Caco-2 (cell line): Measurements from ENCODE around the gene SYAP1. TPM values are rescaled to one million over a fixed set of nuclear protein-coding genes. Genes with fewer than 3 reads are reported as not detected.

Experiments
- BruUV-seq: library from RNA; stranded (reverse); fragments of 400-500 nt; replicated peaks from 2 replicates; lab custom pipeline; 2021; lab: Mats Ljungman, UMichigan
- CTCF ChIA-PET: fragments of 300-600 bp; sonication (Branson Sonifier 250); formaldehyde crosslinking; loops from one replicate; lab custom pipeline; 2022; ENCODE audit warnings: antibody characterized with exemption; lab: Charles Lee
- POLR2A ChIA-PET: fragments of 300-600 bp; sonication (Branson Sonifier 250); formaldehyde crosslinking; loops from one replicate; lab custom pipeline; 2022; ENCODE audit warnings: antibody characterized with exemption; lab: Charles Lee
- DNase-seq, 2 experiments: peaks; one replicate each; pipeline versions ENCODE4 v3.0.0 to v3.0.0-alpha.2; 2020 to 2022
- H3K27me3 ChIP-seq: replicated peaks from 2 replicates; pipeline ENCODE4 v1.6.0; 2011; ENCODE audit warnings: low read length; ENCODE audit not compliant: control insufficient read depth, insufficient read depth
- H3K36me3 ChIP-seq: 2 replicates; pipeline ENCODE4 v1.5.1; 2011; ENCODE audit warnings: low read length; ENCODE audit not compliant: control insufficient read depth, insufficient read depth
- H3K4me1 ChIP-seq: fragments of 250-450 bp; sonication (Bioruptor Pico); 2 replicates; pipeline ENCODE4 v1.5.1; 2020; ENCODE audit warnings: mild to moderate bottlenecking
- H3K4me3 ChIP-seq: 2 replicates; pipeline ENCODE4 v1.5.1; 2011; ENCODE audit warnings: low read depth, mild to moderate bottlenecking, control low read depth, low read length
- H3K9me3 ChIP-seq: fragments of 250-450 bp; sonication (Bioruptor Pico); 2 replicates; pipeline ENCODE4 v1.5.1; 2020; ENCODE audit warnings: mild to moderate bottlenecking, moderate library complexity
- H3K27ac Mint-ChIP-seq: one replicate; pipeline ENCODE4 v1.8.0; 2022; ENCODE audit warnings: mixed read lengths; ENCODE audit not compliant: unreplicated experiment
- H3K27me3 Mint-ChIP-seq: one replicate; pipeline ENCODE4 v1.8.0; 2022; ENCODE audit warnings: mixed read lengths; ENCODE audit not compliant: insufficient read depth, unreplicated experiment
- H3K36me3 Mint-ChIP-seq: one replicate; pipeline ENCODE4 v1.8.0; 2022; ENCODE audit warnings: mild to moderate bottlenecking, mixed read lengths; ENCODE audit not compliant: insufficient read depth, unreplicated experiment
- H3K4me1 Mint-ChIP-seq: one replicate; pipeline ENCODE4 v1.8.0; 2022; ENCODE audit warnings: low read depth, mixed read lengths; ENCODE audit not compliant: unreplicated experiment
- H3K4me3 Mint-ChIP-seq: one replicate; pipeline ENCODE4 v1.8.0; 2022; ENCODE audit warnings: mild to moderate bottlenecking, moderate library complexity, mixed read lengths; ENCODE audit not compliant: unreplicated experiment
- H3K9me3 Mint-ChIP-seq: one replicate; pipeline ENCODE4 v1.8.0; 2022; ENCODE audit warnings: mixed read lengths; ENCODE audit not compliant: unreplicated experiment
- intact Hi-C: fragments of 100-400 bp; cut with micrococcal nuclease; formaldehyde crosslinking; loops from one replicate; pipeline ENCODE4 v1.10.0; 2022; ENCODE audit not compliant: unreplicated experiment
- total RNA-seq: library from RNA; stranded (reverse); gene quantifications from 2 replicates; pipeline ENCODE4 v1.2.3, GENCODE V29; 2022
- TF ChIP-seq, protein P1 (sequence below), 2 experiments: fragments of 200-600 bp in 1 of 2; IDR thresholded peaks; 1 replicate in 1 of 2; 2 replicates in 1 of 2; pipeline versions ENCODE4 v1.5.1 to v1.8.0; 2011 to 2022; ENCODE audit warnings: antibody characterized with exemption in 1 of 2, control low read depth in 1 of 2, inconsistent platforms in 1 of 2, low read depth in 1 of 2, low read length in 1 of 2, mild to moderate bottlenecking in 1 of 2, moderate library complexity in 1 of 2; ENCODE audit not compliant: insufficient read depth in 1 of 2, severe bottlenecking in 1 of 2, unreplicated experiment in 1 of 2

The SYAP1 gene
- total RNA-seq, 1 experiment from 2014 or later: 32.8 TPM

GRCh38 chrX:16785247-16786138 lies 66.1 kb downstream of the SYAP1 start:
- TSS peak; percentile 81 for BruUV-seq
- intact Hi-C loops: loop anchor here (2.0 kb wide), 1 partner anchor 13 kb away; no protein-coding TSS in a partner anchor
- Histone ChIP-seq H3K36me3 (no peaks in the 10 kb centered on the region), H3K4me3 (peak overlapping the region; percentile 63), H3K9me3 (no peaks in the 10 kb centered on the region), H3K4me1 (no peaks in the 10 kb centered on the region), H3K27me3 (no peaks in the 10 kb centered on the region)
- H3K9me3 Mint-ChIP-seq: no peaks in the 10 kb centered on the region
- peak overlapping the region; percentile 94 for H3K27ac Mint-ChIP-seq
- ChIA-PET POLR2A (interaction anchor here (1.9 kb wide), 1 partner anchor 13 kb away, joined by 15 read pairs; no protein-coding TSS in a partner anchor), CTCF (no interaction called here)
- H3K27me3 Mint-ChIP-seq: no peaks in the 10 kb centered on the region
- TF ChIP-seq, protein P1, sequence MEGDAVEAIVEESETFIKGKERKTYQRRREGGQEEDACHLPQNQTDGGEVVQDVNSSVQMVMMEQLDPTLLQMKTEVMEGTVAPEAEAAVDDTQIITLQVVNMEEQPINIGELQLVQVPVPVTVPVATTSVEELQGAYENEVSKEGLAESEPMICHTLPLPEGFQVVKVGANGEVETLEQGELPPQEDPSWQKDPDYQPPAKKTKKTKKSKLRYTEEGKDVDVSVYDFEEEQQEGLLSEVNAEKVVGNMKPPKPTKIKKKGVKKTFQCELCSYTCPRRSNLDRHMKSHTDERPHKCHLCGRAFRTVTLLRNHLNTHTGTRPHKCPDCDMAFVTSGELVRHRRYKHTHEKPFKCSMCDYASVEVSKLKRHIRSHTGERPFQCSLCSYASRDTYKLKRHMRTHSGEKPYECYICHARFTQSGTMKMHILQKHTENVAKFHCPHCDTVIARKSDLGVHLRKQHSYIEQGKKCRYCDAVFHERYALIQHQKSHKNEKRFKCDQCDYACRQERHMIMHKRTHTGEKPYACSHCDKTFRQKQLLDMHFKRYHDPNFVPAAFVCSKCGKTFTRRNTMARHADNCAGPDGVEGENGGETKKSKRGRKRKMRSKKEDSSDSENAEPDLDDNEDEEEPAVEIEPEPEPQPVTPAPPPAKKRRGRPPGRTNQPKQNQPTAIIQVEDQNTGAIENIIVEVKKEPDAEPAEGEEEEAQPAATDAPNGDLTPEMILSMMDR (IDR thresholded peaks at IDR 0.05; ENCODE audit: insufficient read depth in 1 of 2, low read depth in 1 of 2, low read length in 1 of 2, severe bottlenecking in 1 of 2, unreplicated experiment in 1 of 2): no peak
- DNase-seq: no peak
- H3K4me3 Mint-ChIP-seq: peak overlapping the region; percentile 99
- peaks cover 19% of the 10 kb centered on the region for H3K36me3 Mint-ChIP-seq
- no peaks in the 10 kb centered on the region for H3K4me1 Mint-ChIP-seq

- CTCF ChIA-PET: no interaction called here
- no peaks in the 10 kb centered on the region for H3K4me1 ChIP-seq
- no peaks in the 10 kb centered on the region for H3K9me3 ChIP-seq
- Mint-ChIP-seq H3K27ac (peak within 1 kb of the TSS; percentile 94), H3K4me3 (peak within 1 kb of the TSS; percentile 99), H3K4me1 (no peaks in the 10 kb centered on the region), H3K9me3 (no peaks in the 10 kb centered on the region), H3K27me3 (no peaks in the 10 kb centered on the region), H3K36me3 (peaks cover 15% of the 10 kb centered on the region)
- peak; percentile 96 to 98 for DNase-seq
- BruUV-seq: no TSS peak
- POLR2A ChIA-PET: interaction anchor here (1.9 kb wide), 1 partner anchor 14 kb away, joined by 15 read pairs; no protein-coding TSS in a partner anchor
- no peaks in the 10 kb centered on the region for H3K27me3 ChIP-seq
- H3K36me3 ChIP-seq: no peaks in the 10 kb centered on the region
- intact Hi-C loops: loop anchor here (2.0 kb wide), 1 partner anchor 13 kb away; no protein-coding TSS in a partner anchor
- H3K4me3 ChIP-seq: peak within 1 kb of the TSS; percentile 82
- TF ChIP-seq, protein P1 (IDR thresholded peaks at IDR 0.05; ENCODE audit: insufficient read depth in 1 of 2, low read depth in 1 of 2, low read length in 1 of 2, severe bottlenecking in 1 of 2, unreplicated experiment in 1 of 2): no peak
Observed at GRCh38 chrX:16786139-16786790, 66.9 kb downstream of the SYAP1 start, which contains the start of gene TXLNG. Gene TXLNG, plus strand, starts transcription at chrX:16786466. Its CDS starts 22 bp downstream, at chrX:16786488.
